Naive thymus-derived CD4-positive, alpha-beta T cell (primary cell): Measurements from ENCODE around the gene S1PR1. TPM values are rescaled to one million over a fixed set of nuclear protein-coding genes. Genes with fewer than 3 reads are reported as not detected.

Source experiments
- ATAC-seq: fragments of 150-1000 bp; cut with Tn5 transposase; 2 replicates; pipeline ENCODE4 v1.10.0; 2021; ENCODE audit warnings: mild to moderate bottlenecking, moderate library complexity
- CTCF ChIA-PET: fragments of 350-600 bp; sonication (Branson Sonifier 250); formaldehyde crosslinking; loops from one replicate; lab custom pipeline; 2021; ENCODE audit warnings: antibody characterized with exemption; lab: Charles Lee
- POLR2A ChIA-PET: fragments of 350-600 bp; sonication (Branson Sonifier 250); formaldehyde crosslinking; loops from one replicate; lab custom pipeline; 2021; ENCODE audit warnings: antibody characterized with exemption, inconsistent platforms; lab: Charles Lee
- DNase-seq, 9 donors: peaks; one replicate each; pipeline versions ENCODE4 v3.0.0 to v3.0.0-alpha.2; 2020 to 2022; ENCODE audit warnings: mixed read lengths in 1 of 9
- H3K27ac ChIP-seq: one replicate; pipeline ENCODE4 v1.7.0; 2013; ENCODE audit warnings: mild to moderate bottlenecking, low read depth, low read length, moderate library complexity
- H3K27me3 ChIP-seq, 2 donors: one replicate each; pipeline ENCODE4 v1.7.0; 2013; ENCODE audit warnings: low read length in 2 of 2, mild to moderate bottlenecking in 2 of 2, moderate library complexity in 2 of 2; ENCODE audit not compliant: control insufficient read depth in 2 of 2, insufficient read depth in 2 of 2
- H3K36me3 ChIP-seq, 3 experiments: 1 replicate in 2 of 3; 2 replicates in 1 of 3; pipeline ENCODE4 v1.7.0; 2013; ENCODE audit warnings: low read length in 3 of 3, mild to moderate bottlenecking in 3 of 3, moderate library complexity in 1 of 3; ENCODE audit not compliant: insufficient read depth in 3 of 3, control insufficient read depth in 2 of 3
- H3K4me1 ChIP-seq, 2 donors: one replicate each; pipeline ENCODE4 v1.7.0; 2013; ENCODE audit warnings: low read length in 2 of 2, mild to moderate bottlenecking in 2 of 2, moderate library complexity in 1 of 2; ENCODE audit not compliant: control insufficient read depth in 2 of 2, insufficient read depth in 2 of 2
- H3K4me3 ChIP-seq: 2 replicates; pipeline ENCODE4 v1.7.0; 2013; ENCODE audit warnings: mild to moderate bottlenecking, low read length
- H3K9me3 ChIP-seq, 3 experiments: 1 replicate in 2 of 3; 2 replicates in 1 of 3; pipeline ENCODE4 v1.7.0; 2013; ENCODE audit warnings: low read length in 3 of 3; ENCODE audit not compliant: control insufficient read depth in 2 of 3
- H3K27ac Mint-ChIP-seq, 9 donors: one replicate each; pipeline ENCODE4 v1.8.0; 2020 to 2022; ENCODE audit warnings: mixed read lengths in 9 of 9, mild to moderate bottlenecking in 8 of 9, moderate library complexity in 5 of 9, inconsistent platforms in 2 of 9
- H3K27me3 Mint-ChIP-seq, 5 donors: one replicate each; pipeline ENCODE4 v1.8.0; 2021 to 2022; ENCODE audit warnings: mixed read lengths in 5 of 5, mild to moderate bottlenecking in 1 of 5
- H3K36me3 Mint-ChIP-seq, 5 donors: one replicate each; pipeline ENCODE4 v1.8.0; 2020 to 2022; ENCODE audit warnings: mixed read lengths in 5 of 5, mild to moderate bottlenecking in 3 of 5, inconsistent platforms in 1 of 5
- H3K4me1 Mint-ChIP-seq, 7 donors: one replicate each; pipeline ENCODE4 v1.8.0; 2020 to 2022; ENCODE audit warnings: mixed read lengths in 7 of 7, mild to moderate bottlenecking in 3 of 7, inconsistent platforms in 1 of 7
- H3K4me3 Mint-ChIP-seq, 10 donors: one replicate each; pipeline ENCODE4 v1.8.0; 2020 to 2022; ENCODE audit warnings: mild to moderate bottlenecking in 10 of 10, mixed read lengths in 10 of 10, moderate library complexity in 6 of 10, inconsistent platforms in 2 of 10
- H3K9me3 Mint-ChIP-seq, 11 donors: one replicate each; pipeline ENCODE4 v1.8.0; 2020 to 2022; ENCODE audit warnings: mixed read lengths in 11 of 11, mild to moderate bottlenecking in 4 of 11, inconsistent platforms in 1 of 11, moderate library complexity in 1 of 11
- intact Hi-C, 2 donors: fragments of 100-400 bp; cut with micrococcal nuclease; formaldehyde crosslinking; loops; one replicate each; pipeline ENCODE4 v1.15.1; 2023
- polyA plus RNA-seq, 2 donors: library from polyadenylated mRNA; unstranded; fragments of 300-500 nt; fragmentation: Illumina TruSeq; gene quantifications; one replicate each; pipeline ENCODE4 v1.2.3, GENCODE V29; 2021
- total RNA-seq, 6 experiments: library from RNA in 5 of 6; stranded (reverse) in 5 of 6; gene quantifications; 1 replicate in 5 of 6; 2 replicates in 1 of 6; pipeline ENCODE4 v1.2.3 and lab custom pipeline; 2021 to 2026

Gene S1PR1
- total and polyA plus RNA-seq, 7 experiments from 2014 or later = 116 to 305 (median 247) TPM

DNA sequence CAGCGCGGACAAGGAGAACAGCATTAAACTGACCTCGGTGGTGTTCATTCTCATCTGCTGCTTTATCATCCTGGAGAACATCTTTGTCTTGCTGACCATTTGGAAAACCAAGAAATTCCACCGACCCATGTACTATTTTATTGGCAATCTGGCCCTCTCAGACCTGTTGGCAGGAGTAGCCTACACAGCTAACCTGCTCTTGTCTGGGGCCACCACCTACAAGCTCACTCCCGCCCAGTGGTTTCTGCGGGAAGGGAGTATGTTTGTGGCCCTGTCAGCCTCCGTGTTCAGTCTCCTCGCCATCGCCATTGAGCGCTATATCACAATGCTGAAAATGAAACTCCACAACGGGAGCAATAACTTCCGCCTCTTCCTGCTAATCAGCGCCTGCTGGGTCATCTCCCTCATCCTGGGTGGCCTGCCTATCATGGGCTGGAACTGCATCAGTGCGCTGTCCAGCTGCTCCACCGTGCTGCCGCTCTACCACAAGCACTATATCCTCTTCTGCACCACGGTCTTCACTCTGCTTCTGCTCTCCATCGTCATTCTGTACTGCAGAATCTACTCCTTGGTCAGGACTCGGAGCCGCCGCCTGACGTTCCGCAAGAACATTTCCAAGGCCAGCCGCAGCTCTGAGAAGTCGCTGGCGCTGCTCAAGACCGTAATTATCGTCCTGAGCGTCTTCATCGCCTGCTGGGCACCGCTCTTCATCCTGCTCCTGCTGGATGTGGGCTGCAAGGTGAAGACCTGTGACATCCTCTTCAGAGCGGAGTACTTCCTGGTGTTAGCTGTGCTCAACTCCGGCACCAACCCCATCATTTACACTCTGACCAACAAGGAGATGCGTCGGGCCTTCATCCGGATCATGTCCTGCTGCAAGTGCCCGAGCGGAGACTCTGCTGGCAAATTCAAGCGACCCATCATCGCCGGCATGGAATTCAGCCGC lies 2.5 kb downstream of the S1PR1 start:
- ChIA-PET POLR2A (interaction anchor here (0.7 to 23.6 kb wide), 40 partner anchors 7 to 344 kb away, joined by 3 to 633 read pairs (median 4); partner anchors contain the start of genes EXTL2 and SLC30A7), CTCF (interaction anchor here (0.6 to 4.6 kb wide), 38 partner anchors 9 to 331 kb away, joined by 3 to 110 read pairs (median 6); no protein-coding TSS in a partner anchor)
- peaks cover 43 to 70% (median 58%) of the 10 kb centered on the region in 7 donors for H3K4me1 Mint-ChIP-seq
- peaks cover 36 to 63% (median 46%) of the 10 kb centered on the region in 5 donors for H3K36me3 Mint-ChIP-seq
- DNase-seq (peak in 8 of 9 donors; percentile 48 to 67 (median 59)), ATAC-seq (peak; percentile 40)
- Histone ChIP-seq H3K27me3 (no peaks in the 10 kb centered on the region), H3K36me3 (peaks cover 20 to 48% (median 22%) of the 10 kb centered on the region in 3 experiments), H3K4me1 (peaks cover 34 to 45% of the 10 kb centered on the region in 2 donors), H3K4me3 (peak overlapping the region; percentile 88), H3K9me3 (no peaks in the 10 kb centered on the region), H3K27ac (peak overlapping the region; percentile 94)
- peak overlapping the region; percentile 90 to 100 (median 98) for H3K4me3 Mint-ChIP-seq
- H3K27ac Mint-ChIP-seq = peak overlapping the region; percentile 93 to 100 (median 99)
- H3K9me3 Mint-ChIP-seq = peaks cover 0 to 11% (median 0%) of the 10 kb centered on the region in 11 donors
- intact Hi-C loops = loop anchor here (1.0 to 5.0 kb wide), 11 partner anchors 19 to 1202 kb away; partner anchors contain the start of genes CDC14A (in 1 of the 2) and SLC30A7 (in 1 of the 2)
- peaks cover 0 to 4% (median 0%) of the 10 kb centered on the region in 5 donors for H3K27me3 Mint-ChIP-seq

DNA sequence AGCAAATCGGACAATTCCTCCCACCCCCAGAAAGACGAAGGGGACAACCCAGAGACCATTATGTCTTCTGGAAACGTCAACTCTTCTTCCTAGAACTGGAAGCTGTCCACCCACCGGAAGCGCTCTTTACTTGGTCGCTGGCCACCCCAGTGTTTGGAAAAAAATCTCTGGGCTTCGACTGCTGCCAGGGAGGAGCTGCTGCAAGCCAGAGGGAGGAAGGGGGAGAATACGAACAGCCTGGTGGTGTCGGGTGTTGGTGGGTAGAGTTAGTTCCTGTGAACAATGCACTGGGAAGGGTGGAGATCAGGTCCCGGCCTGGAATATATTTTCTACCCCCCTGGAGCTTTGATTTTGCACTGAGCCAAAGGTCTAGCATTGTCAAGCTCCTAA lies 3.2 kb downstream of the S1PR1 start:
- Mint-ChIP-seq H3K36me3 (peaks cover 36 to 65% (median 47%) of the 10 kb centered on the region in 5 donors), H3K27me3 (peaks cover 0 to 4% (median 0%) of the 10 kb centered on the region in 5 donors), H3K4me3 (peak overlapping the region; percentile 90 to 100 (median 98)), H3K4me1 (peaks cover 42 to 68% (median 56%) of the 10 kb centered on the region in 7 donors), H3K27ac (peak overlapping the region; percentile 93 to 100 (median 99)), H3K9me3 (peaks cover 0 to 11% (median 0%) of the 10 kb centered on the region in 11 donors)
- no peak for ATAC-seq
- ChIA-PET POLR2A (interaction anchor here (0.7 to 23.6 kb wide), 24 partner anchors 6 to 779 kb away, joined by 3 to 633 read pairs (median 4); partner anchors contain the start of genes EXTL2 and SLC30A7), CTCF (interaction anchor here (0.6 to 4.6 kb wide), 16 partner anchors 8 to 338 kb away, joined by 3 to 110 read pairs (median 6); no protein-coding TSS in a partner anchor)
- Histone ChIP-seq H3K4me1 (peaks cover 30 to 39% of the 10 kb centered on the region in 2 donors), H3K27ac (peak overlapping the region; percentile 94), H3K9me3 (no peaks in the 10 kb centered on the region), H3K27me3 (no peaks in the 10 kb centered on the region), H3K4me3 (peak overlapping the region; percentile 88), H3K36me3 (peaks cover 20 to 48% (median 22%) of the 10 kb centered on the region in 3 experiments)
- DNase-seq = peak in 1 of 9 donors; percentile 12
- intact Hi-C loops = loop anchor here in 1 of 2 donors (2.0 kb wide), 1 partner anchor 19 kb away; no protein-coding TSS in a partner anchor

DNA sequence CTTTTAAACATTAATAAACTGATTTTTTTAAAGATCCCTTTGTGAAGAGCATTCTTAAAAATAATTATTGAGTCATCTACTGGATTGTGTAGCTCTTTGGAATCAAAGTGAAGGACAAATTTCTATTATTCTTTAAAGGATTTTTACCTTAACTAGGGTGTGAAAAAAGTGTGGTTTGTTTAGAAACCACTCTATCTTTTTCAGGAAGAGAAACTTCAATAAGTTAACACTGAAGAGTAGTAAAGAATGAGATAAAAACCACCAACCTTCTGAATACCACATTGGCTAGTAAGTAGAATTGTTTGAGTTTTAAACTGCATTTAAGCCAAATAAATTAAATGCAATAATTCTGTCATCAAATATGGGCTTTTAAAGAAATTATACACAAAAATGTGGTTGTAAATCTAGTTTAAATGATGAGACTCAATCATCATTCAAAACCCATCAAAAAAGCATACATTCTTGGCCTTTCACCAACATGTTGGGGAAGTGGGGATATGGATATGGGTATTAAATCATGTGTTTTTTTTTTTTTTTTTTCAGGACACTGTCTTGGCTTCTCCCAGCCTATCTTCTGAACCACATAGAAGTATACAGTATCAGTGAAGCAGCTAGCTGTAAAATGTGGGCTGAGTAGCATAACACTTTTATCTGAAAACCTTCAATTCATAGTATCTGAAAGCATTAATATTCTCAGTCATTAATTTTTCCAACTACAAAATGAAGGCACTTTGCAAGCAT lies 4.8 kb downstream of the S1PR1 start:
- Histone ChIP-seq H3K36me3 (peaks cover 20 to 39% (median 22%) of the 10 kb centered on the region in 3 experiments), H3K4me1 (peaks cover 30 to 43% of the 10 kb centered on the region in 2 donors), H3K27me3 (no peaks in the 10 kb centered on the region), H3K9me3 (no peaks in the 10 kb centered on the region), H3K27ac (peak overlapping the region; percentile 57), H3K4me3 (peak overlapping the region; percentile 2)
- POLR2A ChIA-PET = interaction anchor here (0.6 to 23.6 kb wide), 12 partner anchors 5 to 353 kb away, joined by 3 to 633 read pairs (median 28); no protein-coding TSS in a partner anchor
- CTCF ChIA-PET = interaction anchor here (0.8 to 7.3 kb wide), 9 partner anchors 10 to 312 kb away, joined by 3 to 110 read pairs (median 10); no protein-coding TSS in a partner anchor
- no peak for ATAC-seq
- H3K4me1 Mint-ChIP-seq = peaks cover 42 to 79% (median 65%) of the 10 kb centered on the region in 7 donors
- intact Hi-C loops = loop anchor here (1.0 to 2.0 kb wide), 2 partner anchors 17 to 21 kb away; no protein-coding TSS in a partner anchor
- peaks cover 27 to 62% (median 50%) of the 10 kb centered on the region in 5 donors for H3K36me3 Mint-ChIP-seq
- DNase-seq = no peak
- no peaks in the 10 kb centered on the region for H3K27me3 Mint-ChIP-seq
- H3K27ac Mint-ChIP-seq = peak overlapping the region in 8 of 9 donors; percentile 3 to 100 (median 84)
- H3K9me3 Mint-ChIP-seq = peaks cover 0 to 6% (median 0%) of the 10 kb centered on the region in 11 donors
- peak overlapping the region; percentile 13 to 100 (median 85) for H3K4me3 Mint-ChIP-seq

GRCh38 chr1:101242324-101243050 lies 5.7 kb downstream of the S1PR1 start:
- DNase-seq (no peak), ATAC-seq (no peak)
- Histone ChIP-seq H3K9me3 (no peaks in the 10 kb centered on the region), H3K27ac (peak overlapping the region; percentile 57), H3K36me3 (peaks cover 20 to 31% (median 22%) of the 10 kb centered on the region in 3 experiments), H3K4me3 (no peak overlapping the region), H3K4me1 (peaks cover 34 to 48% of the 10 kb centered on the region in 2 donors), H3K27me3 (no peaks in the 10 kb centered on the region)
- peak overlapping the region; percentile 3 to 100 (median 69) for H3K27ac Mint-ChIP-seq
- H3K4me3 Mint-ChIP-seq = peak overlapping the region; percentile 13 to 100 (median 85)
- CTCF ChIA-PET = interaction anchor here (1.4 to 7.3 kb wide), 3 partner anchors 46 to 313 kb away, joined by 3 to 61 read pairs (median 10); no protein-coding TSS in a partner anchor
- H3K27me3 Mint-ChIP-seq = no peaks in the 10 kb centered on the region
- peaks cover 19 to 54% (median 50%) of the 10 kb centered on the region in 5 donors for H3K36me3 Mint-ChIP-seq
- H3K4me1 Mint-ChIP-seq = peaks cover 46 to 88% (median 73%) of the 10 kb centered on the region in 7 donors
- POLR2A ChIA-PET = interaction anchor here (0.6 to 23.6 kb wide), 8 partner anchors 10 to 317 kb away, joined by 3 to 633 read pairs (median 83); no protein-coding TSS in a partner anchor
- intact Hi-C loops = loop anchor here in 1 of 2 donors (1.0 kb wide), 2 partner anchors 9 to 20 kb away; no protein-coding TSS in a partner anchor
- H3K9me3 Mint-ChIP-seq = peaks cover 0 to 4% (median 0%) of the 10 kb centered on the region in 11 donors

DNA sequence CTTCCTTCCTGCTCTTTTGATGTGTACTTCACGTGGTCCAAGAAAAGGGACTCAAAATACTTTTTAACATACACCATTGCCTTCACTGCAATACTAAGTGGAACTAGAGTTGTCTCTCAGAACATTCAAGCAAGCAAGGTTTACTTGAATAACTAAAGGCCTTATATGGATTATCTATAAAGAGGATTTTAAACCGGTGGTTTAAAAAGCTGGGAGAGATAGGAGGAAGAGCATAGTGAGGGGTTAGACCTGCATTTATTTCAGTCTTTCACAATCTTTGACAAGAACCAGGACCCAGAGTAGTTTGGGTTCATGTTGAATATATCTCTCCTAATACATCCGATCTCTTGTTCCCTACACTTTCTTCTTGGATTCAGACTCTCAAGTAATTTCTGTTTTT lies 6.9 kb downstream of the S1PR1 start:
- POLR2A ChIA-PET = interaction anchor here (0.9 to 23.6 kb wide), 10 partner anchors 7 to 318 kb away, joined by 3 to 633 read pairs (median 7); partner anchors contain the start of gene S1PR1
- Mint-ChIP-seq H3K27me3 (no peaks in the 10 kb centered on the region), H3K27ac (peak overlapping the region in 8 of 9 donors; percentile 65 to 100 (median 89)), H3K9me3 (peaks cover 0 to 2% (median 0%) of the 10 kb centered on the region in 11 donors), H3K4me1 (peaks cover 51 to 98% (median 79%) of the 10 kb centered on the region in 7 donors), H3K36me3 (peaks cover 19 to 47% (median 43%) of the 10 kb centered on the region in 5 donors), H3K4me3 (peak overlapping the region in 7 of 10 donors; percentile 20 to 78 (median 50))
- CTCF ChIA-PET = interaction anchor here (1.3 to 7.3 kb wide), 2 partner anchors 45 to 107 kb away, joined by 4 to 61 read pairs; no protein-coding TSS in a partner anchor
- intact Hi-C loops = loop anchor here in 1 of 2 donors (1.0 kb wide), 1 partner anchor 8 kb away; no protein-coding TSS in a partner anchor
- no peaks in the 10 kb centered on the region for H3K9me3 ChIP-seq
- peak overlapping the region; percentile 57 for H3K27ac ChIP-seq
- no peak overlapping the region for H3K4me3 ChIP-seq
- peaks cover 38 to 56% of the 10 kb centered on the region in 2 donors for H3K4me1 ChIP-seq
- H3K36me3 ChIP-seq = peaks cover 20 to 29% (median 21%) of the 10 kb centered on the region in 3 experiments
- no peak for ATAC-seq
- DNase-seq = no peak
- H3K27me3 ChIP-seq = no peaks in the 10 kb centered on the region
